Astrocyte (in vitro differentiated cells and primary cell): ENCODE measurements around the gene SNX30. TPM values are rescaled to one million over a fixed set of nuclear protein-coding genes. Genes with fewer than 3 reads are reported as not detected.

Experiments used
- DNase-seq: peaks from one replicate; pipeline ENCODE4 v3.0.0-alpha.2; 2010; ENCODE audit warnings: low read depth
- FAIRE-seq: peaks from 2 replicates; lab custom pipeline; 2011; peaks lifted over from hg19 to GRCh38; lab: Jason Lieb, UNC
- H2AFZ ChIP-seq: 2 replicates; pipeline ENCODE4 v1.6.0; 2012; ENCODE audit warnings: low read depth, low read length, inconsistent platforms
- H3K27ac ChIP-seq: 2 replicates; pipeline ENCODE4 v1.5.1; 2011; ENCODE audit warnings: low read depth, low read length, inconsistent platforms
- H3K27me3 ChIP-seq: 2 replicates; pipeline ENCODE4 v1.6.0; 2011; ENCODE audit warnings: low read length, inconsistent platforms; ENCODE audit not compliant: insufficient read depth
- H3K36me3 ChIP-seq: 2 replicates; pipeline ENCODE4 v1.5.1; 2011; ENCODE audit warnings: low read length, inconsistent platforms; ENCODE audit not compliant: insufficient read depth
- H3K4me1 ChIP-seq: 2 replicates; pipeline ENCODE4 v1.5.1; 2011; ENCODE audit warnings: low read length, inconsistent platforms; ENCODE audit not compliant: insufficient read depth
- H3K4me2 ChIP-seq: 2 replicates; pipeline ENCODE4 v1.6.0; 2012; ENCODE audit warnings: low read length, inconsistent platforms
- H3K4me3 ChIP-seq: 2 replicates; pipeline ENCODE4 v1.5.1; 2011; ENCODE audit warnings: low read depth, mild to moderate bottlenecking, low read length, inconsistent platforms; ENCODE audit not compliant: insufficient read depth
- H3K79me2 ChIP-seq: 2 replicates; pipeline ENCODE4 v1.6.0; 2012; ENCODE audit warnings: mild to moderate bottlenecking, low read length, inconsistent platforms; ENCODE audit not compliant: insufficient read depth
- H3K9ac ChIP-seq: 2 replicates; pipeline ENCODE4 v1.6.0; 2012; ENCODE audit warnings: mild to moderate bottlenecking, low read length, inconsistent platforms
- H3K9me3 ChIP-seq: 2 replicates; pipeline ENCODE4 v1.5.1; 2012; ENCODE audit warnings: low read depth, mild to moderate bottlenecking, low read length, inconsistent platforms; ENCODE audit not compliant: insufficient read depth
- H4K20me1 ChIP-seq: 2 replicates; pipeline ENCODE4 v1.6.0; 2012; ENCODE audit warnings: low read length, inconsistent platforms; ENCODE audit not compliant: insufficient read depth
- H3K27ac Mint-ChIP-seq: one replicate; pipeline ENCODE4 v1.8.0; 2021; ENCODE audit warnings: mild to moderate bottlenecking, mixed read lengths; ENCODE audit not compliant: unreplicated experiment
- H3K27me3 Mint-ChIP-seq: one replicate; pipeline ENCODE4 v1.8.0; 2021; ENCODE audit warnings: low read depth, mixed read lengths; ENCODE audit not compliant: unreplicated experiment
- H3K36me3 Mint-ChIP-seq: one replicate; pipeline ENCODE4 v1.8.0; 2021; ENCODE audit warnings: low read depth, mixed read lengths; ENCODE audit not compliant: unreplicated experiment
- H3K4me1 Mint-ChIP-seq: one replicate; pipeline ENCODE4 v1.8.0; 2021; ENCODE audit warnings: low read depth, mixed read lengths; ENCODE audit not compliant: unreplicated experiment
- H3K4me3 Mint-ChIP-seq: one replicate; pipeline ENCODE4 v1.8.0; 2021; ENCODE audit warnings: mild to moderate bottlenecking, moderate library complexity, mixed read lengths; ENCODE audit not compliant: unreplicated experiment
- H3K9me3 Mint-ChIP-seq: one replicate; pipeline ENCODE4 v1.8.0; 2021; ENCODE audit warnings: mild to moderate bottlenecking, mixed read lengths; ENCODE audit not compliant: unreplicated experiment
- CTCF ChIP-seq: IDR thresholded peaks from 2 replicates; pipeline ENCODE4 v1.5.1; 2011; ENCODE audit warnings: low read depth, mild to moderate bottlenecking, inconsistent platforms, low read length, moderate library complexity; ENCODE audit not compliant: insufficient read depth
- EZH2 ChIP-seq: IDR thresholded peaks from 2 replicates; pipeline ENCODE4 v1.6.1; 2012; ENCODE audit warnings: mild to moderate bottlenecking, low read length, inconsistent platforms; ENCODE audit not compliant: insufficient read depth
- total RNA-seq: library from RNA; stranded (reverse); gene quantifications from 2 replicates; pipeline ENCODE4 v1.2.1, GENCODE V29; 2021

SNX30 gene
- total RNA-seq, 1 donor from 2014 or later: 12.8 TPM

- peaks cover 12% of the 10 kb centered on the region for H3K36me3 Mint-ChIP-seq
- Histone ChIP-seq H3K4me3 (no peak overlapping the region), H2AFZ (no peak overlapping the region), H3K4me2 (no peak overlapping the region), H3K9me3 (no peaks in the 10 kb centered on the region), H3K4me1 (no peaks in the 10 kb centered on the region), H3K79me2 (peaks cover 17% of the 10 kb centered on the region), H3K36me3 (no peaks in the 10 kb centered on the region), H3K27ac (no peak overlapping the region), H3K27me3 (no peaks in the 10 kb centered on the region), H3K9ac (no peak overlapping the region), H4K20me1 (peaks cover 43% of the 10 kb centered on the region)
- no peak overlapping the region for H3K27ac Mint-ChIP-seq
- DNase-seq (no peak), FAIRE-seq (no peak)
- peaks cover 9% of the 10 kb centered on the region for H3K4me1 Mint-ChIP-seq
- TF ChIP-seq EZH2 (no peak), CTCF (no peak)
- no peak overlapping the region for H3K4me3 Mint-ChIP-seq
- H3K9me3 Mint-ChIP-seq: peaks cover 3% of the 10 kb centered on the region
- no peaks in the 10 kb centered on the region for H3K27me3 Mint-ChIP-seq
These were observed 21.6 kb downstream of the SNX30 start for GRCh38 chr9:112772215-112772509.

- Histone ChIP-seq H3K27ac (no peak overlapping the region), H4K20me1 (peaks cover 43% of the 10 kb centered on the region), H3K79me2 (peaks cover 17% of the 10 kb centered on the region), H3K4me3 (no peak overlapping the region), H3K27me3 (no peaks in the 10 kb centered on the region), H2AFZ (no peak overlapping the region), H3K9ac (no peak overlapping the region), H3K4me2 (no peak overlapping the region), H3K4me1 (no peaks in the 10 kb centered on the region), H3K36me3 (no peaks in the 10 kb centered on the region), H3K9me3 (no peaks in the 10 kb centered on the region)
- H3K27ac Mint-ChIP-seq: no peak overlapping the region
- H3K36me3 Mint-ChIP-seq: peaks cover 12% of the 10 kb centered on the region
- FAIRE-seq: no peak
- peaks cover 3% of the 10 kb centered on the region for H3K9me3 Mint-ChIP-seq
- no peaks in the 10 kb centered on the region for H3K27me3 Mint-ChIP-seq
- no peak for DNase-seq
- H3K4me3 Mint-ChIP-seq: no peak overlapping the region
- TF ChIP-seq CTCF: no peak
- TF ChIP-seq EZH2: no peak
- H3K4me1 Mint-ChIP-seq: peaks cover 9% of the 10 kb centered on the region
These were observed 22.0 kb downstream of the SNX30 start for GRCh38 chr9:112772551-112772950.

GRCh38 chr9:112774006-112774996 is 23.7 kb downstream of the SNX30 start:
- H3K36me3 Mint-ChIP-seq: peaks cover 11% of the 10 kb centered on the region
- H3K4me1 Mint-ChIP-seq: peaks cover 9% of the 10 kb centered on the region
- no peak overlapping the region for H2AFZ ChIP-seq
- H3K79me2 ChIP-seq: peaks cover 13% of the 10 kb centered on the region
- H3K9me3 Mint-ChIP-seq: peaks cover 3% of the 10 kb centered on the region
- H3K27ac ChIP-seq: no peak overlapping the region
- H3K4me1 ChIP-seq: no peaks in the 10 kb centered on the region
- TF ChIP-seq CTCF (no peak), EZH2 (no peak)
- peaks cover 52% of the 10 kb centered on the region for H4K20me1 ChIP-seq
- FAIRE-seq: no peak
- H3K9ac ChIP-seq: no peak overlapping the region
- H3K27me3 Mint-ChIP-seq: no peaks in the 10 kb centered on the region
- H3K4me3 ChIP-seq: no peak overlapping the region
- no peak overlapping the region for H3K27ac Mint-ChIP-seq
- peak; percentile 65 for DNase-seq
- no peak overlapping the region for H3K4me2 ChIP-seq
- H3K36me3 ChIP-seq: no peaks in the 10 kb centered on the region
- H3K27me3 ChIP-seq: no peaks in the 10 kb centered on the region
- H3K4me3 Mint-ChIP-seq: no peak overlapping the region
- no peaks in the 10 kb centered on the region for H3K9me3 ChIP-seq
